Measurements from ENCODE around the gene SNX13.

DNA sequence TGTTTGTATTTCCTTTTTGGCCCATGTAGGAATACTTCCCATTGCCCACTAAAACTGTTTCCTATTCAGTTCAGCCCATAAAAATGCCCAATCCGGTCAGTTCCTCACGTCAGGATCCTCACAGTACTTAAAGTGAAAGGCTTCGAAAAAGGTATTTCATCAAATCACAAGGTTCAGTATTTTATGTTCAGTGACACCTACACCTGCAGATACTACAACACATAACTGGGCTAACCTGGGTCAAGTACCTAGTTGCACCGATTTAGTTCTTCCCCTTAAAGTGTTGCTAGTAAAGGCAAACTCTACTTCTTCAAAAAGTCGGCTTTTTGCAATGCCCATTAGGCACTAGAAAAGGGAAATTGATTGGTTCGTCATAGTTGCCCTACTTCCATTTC is 1.1 kb downstream of the SNX13 start:
- TF ChIP-seq, protein P1, sequence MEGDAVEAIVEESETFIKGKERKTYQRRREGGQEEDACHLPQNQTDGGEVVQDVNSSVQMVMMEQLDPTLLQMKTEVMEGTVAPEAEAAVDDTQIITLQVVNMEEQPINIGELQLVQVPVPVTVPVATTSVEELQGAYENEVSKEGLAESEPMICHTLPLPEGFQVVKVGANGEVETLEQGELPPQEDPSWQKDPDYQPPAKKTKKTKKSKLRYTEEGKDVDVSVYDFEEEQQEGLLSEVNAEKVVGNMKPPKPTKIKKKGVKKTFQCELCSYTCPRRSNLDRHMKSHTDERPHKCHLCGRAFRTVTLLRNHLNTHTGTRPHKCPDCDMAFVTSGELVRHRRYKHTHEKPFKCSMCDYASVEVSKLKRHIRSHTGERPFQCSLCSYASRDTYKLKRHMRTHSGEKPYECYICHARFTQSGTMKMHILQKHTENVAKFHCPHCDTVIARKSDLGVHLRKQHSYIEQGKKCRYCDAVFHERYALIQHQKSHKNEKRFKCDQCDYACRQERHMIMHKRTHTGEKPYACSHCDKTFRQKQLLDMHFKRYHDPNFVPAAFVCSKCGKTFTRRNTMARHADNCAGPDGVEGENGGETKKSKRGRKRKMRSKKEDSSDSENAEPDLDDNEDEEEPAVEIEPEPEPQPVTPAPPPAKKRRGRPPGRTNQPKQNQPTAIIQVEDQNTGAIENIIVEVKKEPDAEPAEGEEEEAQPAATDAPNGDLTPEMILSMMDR (conservative IDR thresholded peaks at IDR 0.05; ENCODE audit: low read depth, low read length): no peak
- no peak for TF ChIP-seq CEBPB (IDR thresholded peaks at IDR 0.05; ENCODE audit: low read depth, low read length)
- TF ChIP-seq, protein P2, sequence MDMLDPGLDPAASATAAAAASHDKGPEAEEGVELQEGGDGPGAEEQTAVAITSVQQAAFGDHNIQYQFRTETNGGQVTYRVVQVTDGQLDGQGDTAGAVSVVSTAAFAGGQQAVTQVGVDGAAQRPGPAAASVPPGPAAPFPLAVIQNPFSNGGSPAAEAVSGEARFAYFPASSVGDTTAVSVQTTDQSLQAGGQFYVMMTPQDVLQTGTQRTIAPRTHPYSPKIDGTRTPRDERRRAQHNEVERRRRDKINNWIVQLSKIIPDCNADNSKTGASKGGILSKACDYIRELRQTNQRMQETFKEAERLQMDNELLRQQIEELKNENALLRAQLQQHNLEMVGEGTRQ (IDR thresholded peaks at IDR 0.05; ENCODE audit: low read depth, low read length): no peak
- TF ChIP-seq POLR2A (IDR thresholded peaks at IDR 0.05; ENCODE audit: low read depth, low read length): no peak
- no peak for TF ChIP-seq RFX5 (IDR thresholded peaks at IDR 0.05; ENCODE audit: low read depth, low read length)
- TF ChIP-seq MAFK (IDR thresholded peaks at IDR 0.05; ENCODE audit: low read depth, low read length): no peak
- no peak for TF ChIP-seq RAD21 (IDR thresholded peaks at IDR 0.05; ENCODE audit: low read length)
- TF ChIP-seq BHLHE40 (IDR thresholded peaks at IDR 0.05; ENCODE audit: low read depth, low read length): no peak
- TF ChIP-seq FOS (IDR thresholded peaks at IDR 0.05; ENCODE audit: low read depth, low read length): no peak
- no peak for TF ChIP-seq RCOR1 (IDR thresholded peaks at IDR 0.05; ENCODE audit: insufficient replicate concordance, low read length)
- TF ChIP-seq CHD1 (IDR thresholded peaks at IDR 0.05; ENCODE audit: low read depth, low read length): no peak
- no peak for TF ChIP-seq MAZ (IDR thresholded peaks at IDR 0.05; ENCODE audit: borderline replicate concordance, low read depth, low read length)
